ENCODE data around the gene APPBP2.

GRCh38 chr17:60559995-60560859 lies 34.2 kb upstream of the APPBP2 start:
- no peak for TF ChIP-seq CTCF (conservative IDR thresholded peaks at IDR 0.05; ENCODE audit: low read depth, low read length)
- no peak for TF ChIP-seq EZH2 (IDR thresholded peaks at IDR 0.05; ENCODE audit: borderline replicate concordance, low read depth, low read length, poor library complexity, severe bottlenecking)
